ENCODE data around the gene KRT79.
"Not testable (repeated sequence)": the region's sequence is repeated elsewhere in the genome, so short reads cannot be mapped to it uniquely, and the experiment has no call there.

The KRT79 gene

DNA sequence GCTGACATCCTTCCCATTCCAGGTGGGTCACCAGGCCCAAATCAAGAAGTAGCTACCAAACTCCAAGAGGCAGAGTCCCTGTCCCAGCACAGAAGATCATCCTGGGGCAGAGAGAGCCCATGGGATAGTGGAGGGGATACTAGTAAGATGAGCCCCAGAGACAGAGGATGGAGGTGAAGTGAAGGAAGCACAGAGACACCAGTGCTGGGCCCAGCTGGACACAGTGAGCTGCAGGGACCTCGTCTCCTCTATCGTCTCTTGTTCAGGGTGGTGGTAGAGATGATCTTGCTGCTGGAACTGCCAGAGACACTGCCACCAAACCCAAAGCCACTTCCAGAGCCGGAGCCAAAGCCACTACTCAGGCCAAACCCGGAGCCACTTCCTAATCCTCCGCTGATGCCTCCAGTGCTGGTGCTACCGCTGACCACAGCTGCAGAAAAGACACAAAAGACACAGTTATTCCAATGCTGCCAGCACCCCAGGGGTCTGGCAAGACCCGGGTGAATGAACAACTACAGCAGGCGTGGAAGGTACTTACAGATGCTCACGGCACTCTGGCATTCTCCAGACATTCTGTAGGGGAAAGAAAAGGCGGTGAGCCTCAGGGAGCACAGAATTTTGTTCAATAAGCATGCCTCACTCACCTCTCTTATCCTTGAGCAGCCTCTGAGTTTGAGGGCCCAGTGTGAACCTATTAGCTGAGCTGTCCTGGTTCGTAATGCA, 27.1 kb downstream of the KRT79 start:
- DNase-seq (ENCODE audit: low spot score): no peak

GRCh38 chr12:52806169-52806811, 27.8 kb downstream of the KRT79 start:
- DNase-seq (ENCODE audit: low spot score): no peak

DNA sequence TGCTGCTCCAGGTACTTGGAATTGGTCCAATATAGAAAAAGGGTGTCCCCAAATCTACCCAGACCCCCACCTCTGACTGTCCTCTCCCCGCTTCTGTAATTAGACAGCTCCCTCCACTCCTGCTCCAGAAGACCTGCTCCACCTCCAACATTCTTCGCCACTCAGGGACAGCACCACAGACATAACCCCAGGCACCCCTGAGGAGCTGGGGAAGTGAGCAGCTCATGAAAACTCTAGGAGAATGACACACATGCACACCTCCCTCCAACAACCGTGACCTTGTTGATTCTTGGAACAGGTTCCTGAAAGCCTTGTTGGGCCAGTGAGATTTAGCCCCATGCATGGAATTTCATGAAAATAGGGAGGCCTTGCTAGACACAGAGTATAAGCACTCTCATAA, 28.4 kb downstream of the KRT79 start:
- no peak for DNase-seq (ENCODE audit: low spot score)

GRCh38 chr12:52805000-52805399, 29.1 kb downstream of the KRT79 start:
- DNase-seq (ENCODE audit: low spot score): no peak

DNA sequence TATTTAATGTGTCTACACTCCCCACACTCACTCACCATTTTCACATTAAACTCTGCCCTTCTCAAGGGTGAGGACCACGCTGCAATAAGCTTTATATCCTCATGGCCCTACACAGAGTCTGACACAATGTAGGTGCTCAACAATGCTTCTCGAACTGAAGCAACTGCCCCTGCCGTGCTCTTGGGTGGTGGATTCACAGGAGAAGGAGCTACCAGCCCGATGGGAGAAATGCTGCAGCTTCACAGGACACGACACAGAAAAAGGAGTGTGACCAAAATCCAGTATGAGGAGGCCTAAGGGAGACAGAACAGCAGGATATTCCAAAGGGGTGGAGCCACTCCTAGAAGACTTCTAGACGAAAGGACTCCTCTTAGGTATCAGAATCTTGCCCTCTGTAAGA, 31.7 kb downstream of the KRT79 start:
- DNase-seq (ENCODE audit: low spot score): no peak

DNA sequence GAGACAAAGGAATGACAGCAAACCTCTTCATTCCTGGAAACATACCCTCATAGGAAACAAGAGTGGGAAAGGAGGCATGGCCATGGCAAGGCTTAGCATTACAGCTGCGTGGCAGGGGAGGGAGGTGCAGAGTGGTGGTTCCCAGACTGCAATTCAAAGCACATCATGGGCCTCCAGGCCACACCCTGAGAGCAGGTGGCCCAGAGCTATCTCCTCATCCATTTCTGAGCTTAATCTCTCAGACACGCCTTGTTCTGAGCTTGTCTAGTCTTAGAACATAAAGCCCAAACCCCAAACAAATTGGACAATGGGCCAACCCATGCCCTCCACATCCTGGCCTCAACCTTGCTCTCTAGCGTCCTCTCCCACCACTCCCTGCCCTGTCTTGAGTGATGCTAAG, 32.3 kb downstream of the KRT79 start:
- no peak for DNase-seq (ENCODE audit: low spot score)

DNA sequence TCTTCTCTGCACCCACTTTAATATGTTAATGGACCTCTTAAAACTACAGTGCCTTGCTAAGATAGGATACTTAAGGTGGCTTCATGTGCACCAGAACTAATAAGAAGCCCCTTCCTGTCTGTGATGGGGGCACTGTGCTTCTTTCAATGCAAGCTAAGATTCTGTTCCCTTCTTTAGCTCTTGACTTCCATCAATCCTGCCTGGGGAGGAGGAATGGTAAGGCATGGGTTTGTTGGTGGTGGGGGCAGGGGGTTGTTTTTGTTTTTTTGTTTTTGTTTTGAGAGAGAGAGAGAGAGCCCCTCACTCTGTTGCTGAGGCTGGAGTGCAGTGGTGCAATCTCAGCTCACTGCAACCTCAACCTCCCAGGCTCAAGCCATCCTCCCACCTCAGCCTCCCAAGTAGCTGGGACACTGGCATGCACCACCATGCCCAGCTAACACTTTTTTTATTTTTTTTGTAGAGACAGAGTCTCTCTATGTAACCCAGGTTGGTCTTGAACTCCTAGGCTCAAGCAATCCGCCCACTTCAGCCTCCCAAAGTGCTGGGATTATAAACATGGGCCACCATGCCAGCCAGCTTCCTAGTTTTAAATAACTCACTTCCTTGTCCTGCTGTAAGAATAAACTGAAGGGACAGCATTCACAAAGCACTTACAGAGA, 33.7 kb downstream of the KRT79 start:
- no peak for DNase-seq (ENCODE audit: low spot score)

- no peak for DNase-seq (ENCODE audit: low spot score)
These were observed 34.5 kb downstream of the KRT79 start for GRCh38 chr12:52799505-52800211.

DNA sequence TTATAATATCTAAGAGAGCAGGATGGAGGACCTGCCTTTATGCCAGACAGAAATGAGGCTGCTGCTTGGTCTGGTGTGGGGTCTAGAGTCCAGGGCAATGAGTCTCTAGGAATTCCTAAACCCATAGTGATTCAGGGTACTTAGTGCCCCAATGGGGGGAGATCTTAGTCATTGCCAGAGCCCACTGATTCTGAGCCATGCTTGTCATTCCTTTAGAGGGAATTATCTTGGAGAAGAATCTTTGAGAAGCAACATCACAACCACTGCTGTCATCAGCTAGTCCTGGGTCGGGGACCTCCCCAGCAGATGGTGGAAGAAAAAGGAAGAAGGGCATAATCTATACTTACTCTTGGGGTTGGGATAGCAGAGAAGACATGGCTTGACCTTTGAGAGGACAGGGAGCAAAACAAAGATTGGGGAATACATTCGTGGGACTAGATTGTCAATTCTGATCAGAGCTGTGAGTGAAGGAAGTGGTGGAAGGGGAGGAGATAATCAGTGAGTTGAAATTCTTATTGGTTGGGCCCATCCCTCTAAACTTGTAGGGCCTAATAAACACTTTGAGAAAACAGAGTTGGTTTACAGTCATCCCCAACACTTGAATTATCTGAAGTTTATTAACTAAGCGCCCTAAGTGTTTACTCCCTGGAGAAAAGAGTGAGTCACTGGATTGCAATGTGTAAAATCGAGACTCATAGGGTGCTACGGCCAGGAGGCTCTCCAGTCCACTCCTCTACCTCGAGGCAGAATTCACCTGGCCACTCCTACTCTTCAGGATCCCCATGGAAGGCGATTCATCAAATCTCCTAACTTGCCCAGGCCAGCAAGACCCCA, 35.2 kb downstream of the KRT79 start:
- peak; percentile 93 for DNase-seq (ENCODE audit: low spot score)

GRCh38 chr12:52798003-52798670, 36.0 kb downstream of the KRT79 start:
- peak; percentile 91 for DNase-seq (ENCODE audit: low spot score)

DNA sequence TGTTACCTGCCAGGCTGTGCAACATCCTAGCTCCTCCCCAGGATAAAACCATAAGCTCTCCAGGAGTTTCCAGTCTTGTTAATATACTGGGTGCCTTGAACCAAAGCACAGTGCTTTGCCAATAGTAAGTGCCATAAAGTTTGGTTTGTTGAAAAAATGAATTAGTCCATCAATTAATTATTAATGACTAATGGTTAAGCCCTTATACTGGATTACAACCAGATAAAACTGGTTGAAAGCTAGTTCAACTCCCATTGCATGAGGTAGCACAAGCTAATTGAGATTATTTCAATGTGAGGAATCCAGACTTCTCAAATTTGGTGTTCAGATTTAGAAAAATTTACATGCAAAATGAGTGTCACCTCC, 36.6 kb downstream of the KRT79 start:
- peak; percentile 44 for DNase-seq (ENCODE audit: low spot score)

GRCh38 chr12:52796839-52797528, 37.1 kb downstream of the KRT79 start:
- DNase-seq (ENCODE audit: low spot score): no peak

DNA sequence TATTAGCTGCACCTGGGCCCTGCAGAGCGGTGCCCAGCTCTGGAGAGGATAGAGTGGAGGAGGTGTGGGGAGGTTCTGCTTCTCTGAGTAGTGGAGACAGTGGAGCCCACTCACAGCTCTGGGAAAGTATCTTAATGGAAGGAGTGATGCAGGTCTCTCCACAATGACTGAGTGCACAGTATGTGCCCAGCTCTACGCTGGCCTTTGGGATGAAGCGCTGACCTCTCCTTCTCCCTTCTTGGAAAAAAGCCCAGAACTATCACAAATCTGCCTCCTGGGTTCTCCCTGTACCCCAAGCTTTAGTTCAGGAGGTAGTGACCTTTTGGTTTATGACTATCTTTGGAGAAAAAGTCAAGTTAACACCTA, 37.7 kb downstream of the KRT79 start:
- no peak for DNase-seq (ENCODE audit: low spot score)

- DNase-seq (ENCODE audit: low spot score): no peak
These were observed 38.2 kb downstream of the KRT79 start, which contains the start of gene KRT3 for GRCh38 chr12:52795694-52796428. TSS of gene KRT3 (minus strand) at chr12:52796117. CDS start at chr12:52796042, 75 bp downstream.

DNA sequence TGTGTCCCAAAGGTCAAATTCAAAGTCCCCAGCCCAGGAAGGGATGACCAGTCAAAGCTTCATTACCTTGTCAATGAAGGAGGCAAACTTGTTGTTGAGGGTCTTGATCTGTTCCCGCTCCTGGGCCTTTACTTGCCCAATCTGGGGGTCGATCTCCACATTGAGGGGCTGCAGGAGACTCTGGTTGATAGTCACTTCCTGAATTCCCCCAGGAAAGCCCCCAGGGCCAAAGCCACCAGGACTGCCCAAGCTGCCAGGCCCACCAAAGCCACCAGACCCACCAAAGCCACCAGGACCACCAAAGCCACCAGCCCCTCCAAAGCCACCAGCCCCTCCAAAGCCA, 38.8 kb downstream of the KRT79 start:
- DNase-seq (ENCODE audit: low spot score): not testable (repeated sequence)

- DNase-seq (ENCODE audit: low spot score): peak; percentile 74
These were observed 39.4 kb downstream of the KRT79 start for GRCh38 chr12:52794479-52795331.

GRCh38 chr12:52792185-52793029, 41.7 kb downstream of the KRT79 start:
- no peak for DNase-seq (ENCODE audit: low spot score)

All from kidney tubule cell (primary cell).